Tibial nerve (tissue), 4 donors: ENCODE measurements around the gene CCL22. TPM values are rescaled to one million over a fixed set of nuclear protein-coding genes. Genes with fewer than 3 reads are reported as not detected.

Experiments used
- DNase-seq, 2 donors: peaks; one replicate each; pipeline ENCODE4 v3.0.0-alpha.2; 2019; ENCODE audit warnings: low spot score in 2 of 2
- H3K27ac ChIP-seq, 4 donors: fragments of 200-600 bp; sonication (generic) in 3 of 4; one replicate each; pipeline ENCODE4 v1.5.1; 2017 to 2019; ENCODE audit warnings: mild to moderate bottlenecking in 1 of 4
- H3K27me3 ChIP-seq, 2 donors: fragments of 200-600 bp; sonication (generic) in 1 of 2; one replicate each; pipeline versions ENCODE4 v1.5.1 to v1.6.0; 2017 to 2019
- H3K36me3 ChIP-seq, 3 donors: fragments of 200-600 bp; sonication (generic); one replicate each; pipeline ENCODE4 v1.5.1; 2018 to 2019
- H3K4me1 ChIP-seq, 4 donors: fragments of 200-600 bp; sonication (generic) in 3 of 4; one replicate each; pipeline ENCODE4 v1.5.1; 2017 to 2019
- H3K4me3 ChIP-seq, 4 donors: fragments of 200-600 bp; sonication (generic) in 3 of 4; one replicate each; pipeline ENCODE4 v1.5.1; 2017 to 2019; ENCODE audit warnings: mild to moderate bottlenecking in 1 of 4, moderate library complexity in 1 of 4
- H3K9me3 ChIP-seq, 4 donors: fragments of 200-600 bp; sonication (generic) in 3 of 4; one replicate each; pipeline ENCODE4 v1.5.1; 2017 to 2019
- CTCF ChIP-seq, 5 experiments: fragments of 200-600 bp in 3 of 5; fragments of 450-650 bp in 2 of 5; sonication (generic) in 3 of 5; IDR thresholded peaks; one replicate each; pipeline ENCODE4 v1.5.1; 2016 to 2019; ENCODE audit warnings: antibody characterized with exemption in 5 of 5, mild to moderate bottlenecking in 3 of 5, moderate library complexity in 2 of 5
- EP300 ChIP-seq, 2 donors: sonication (generic); formaldehyde crosslinking; IDR thresholded peaks; one replicate each; pipeline ENCODE4 v1.6.1; 2017; ENCODE audit warnings: antibody characterized with exemption in 2 of 2, mild to moderate bottlenecking in 1 of 2
- POLR2A ChIP-seq, 2 donors: fragments of 450-650 bp; IDR thresholded peaks; one replicate each; pipeline ENCODE4 v1.6.1; 2017; ENCODE audit warnings: antibody characterized with exemption in 2 of 2, mild to moderate bottlenecking in 2 of 2, moderate library complexity in 2 of 2
- WGBS, 2 donors: methylation state at CpG; one replicate each; pipeline ENCODE4 v1.1.5; 2018; 5-methylcytosine and 5-hydroxymethylcytosine counted together
- total RNA-seq, 4 donors: library from RNA; depleted of rRNA; stranded (reverse); fragments of >200 nt; gene quantifications; one replicate each; pipeline ENCODE4 v1.1.0, GENCODE V29; 2016

The CCL22 gene
- total RNA-seq, 4 donors from 2014 or later: not detected

GRCh38 chr16:57329718-57330327 is 28.8 kb upstream of the CCL22 start:
- no peaks in the 10 kb centered on the region for H3K4me1 ChIP-seq
- no peak overlapping the region for H3K4me3 ChIP-seq
- peaks cover 0 to 18% (median under 1%) of the 10 kb centered on the region in 4 donors for H3K9me3 ChIP-seq
- 77% methylated on average over 8 of the region's 8 CpGs for WGBS, 2 donors
- no peak overlapping the region for H3K27ac ChIP-seq
- no peaks in the 10 kb centered on the region for H3K27me3 ChIP-seq
- H3K36me3 ChIP-seq: no peaks in the 10 kb centered on the region
- TF ChIP-seq POLR2A (IDR thresholded peaks at IDR 0.05) (no peak), EP300 (IDR thresholded peaks at IDR 0.05) (no peak), CTCF (IDR thresholded peaks at IDR 0.05) (no peak)
- DNase-seq: no peak

- no peaks in the 10 kb centered on the region for H3K4me1 ChIP-seq
- TF ChIP-seq EP300 (IDR thresholded peaks at IDR 0.05) (no peak), POLR2A (IDR thresholded peaks at IDR 0.05) (no peak), CTCF (IDR thresholded peaks at IDR 0.05) (no peak)
- no peaks in the 10 kb centered on the region for H3K36me3 ChIP-seq
- no peak overlapping the region for H3K4me3 ChIP-seq
- peaks cover 0 to 10% (median 0%) of the 10 kb centered on the region in 4 donors for H3K9me3 ChIP-seq
- H3K27me3 ChIP-seq: no peaks in the 10 kb centered on the region
- 81 to 93% methylated on average over 3 of the region's 3 CpGs for WGBS, 2 donors
- no peak overlapping the region for H3K27ac ChIP-seq
- no peak for DNase-seq
These were observed 27.2 kb upstream of the CCL22 start for GRCh38 chr16:57331355-57331754.

- Histone ChIP-seq H3K27ac (no peak overlapping the region), H3K4me1 (no peaks in the 10 kb centered on the region), H3K9me3 (peaks cover 0 to 19% (median 2%) of the 10 kb centered on the region in 4 donors), H3K36me3 (no peaks in the 10 kb centered on the region), H3K4me3 (no peak overlapping the region), H3K27me3 (no peaks in the 10 kb centered on the region)
- WGBS, 2 donors: 88% methylated on average over 1 of the region's 1 CpG
- TF ChIP-seq EP300 (IDR thresholded peaks at IDR 0.05) (no peak), CTCF (IDR thresholded peaks at IDR 0.05) (no peak), POLR2A (IDR thresholded peaks at IDR 0.05) (no peak)
- no peak for DNase-seq
These were observed 25.2 kb upstream of the CCL22 start for GRCh38 chr16:57333402-57333801.

GRCh38 chr16:57335366-57335765 is 23.2 kb upstream of the CCL22 start:
- Histone ChIP-seq H3K9me3 (peaks cover 0 to 19% (median 2%) of the 10 kb centered on the region in 4 donors), H3K27me3 (no peaks in the 10 kb centered on the region), H3K4me3 (no peak overlapping the region), H3K36me3 (no peaks in the 10 kb centered on the region), H3K4me1 (peaks cover 0 to 7% (median 0%) of the 10 kb centered on the region in 4 donors), H3K27ac (no peak overlapping the region)
- 72 to 77% methylated on average over 4 of the region's 4 CpGs for WGBS, 2 donors
- no peak for TF ChIP-seq EP300 (IDR thresholded peaks at IDR 0.05)
- TF ChIP-seq POLR2A (IDR thresholded peaks at IDR 0.05): no peak
- no peak for TF ChIP-seq CTCF (IDR thresholded peaks at IDR 0.05)
- no peak for DNase-seq

- Histone ChIP-seq H3K36me3 (no peaks in the 10 kb centered on the region), H3K27ac (no peak overlapping the region), H3K27me3 (no peaks in the 10 kb centered on the region), H3K9me3 (peaks cover 0 to 11% (median 2%) of the 10 kb centered on the region in 4 donors), H3K4me3 (no peak overlapping the region), H3K4me1 (peaks cover 0 to 18% (median 0%) of the 10 kb centered on the region in 4 donors)
- TF ChIP-seq EP300 (IDR thresholded peaks at IDR 0.05) (no peak), CTCF (IDR thresholded peaks at IDR 0.05) (no peak), POLR2A (IDR thresholded peaks at IDR 0.05) (no peak)
- 82 to 85% methylated on average over 6 of the region's 6 CpGs for WGBS, 2 donors
- no peak for DNase-seq
These were observed 17.5 kb upstream of the CCL22 start for GRCh38 chr16:57341062-57341440.
